B cell (primary cell): ENCODE results near the gene IRAK1. TPM values are rescaled to one million over a fixed set of nuclear protein-coding genes. Genes with fewer than 3 reads are reported as not detected.

Experiments
- ATAC-seq: fragments of 200-7000 bp; cut with Tn5 transposase; one replicate; pipeline ENCODE4 v1.10.0; 2021; ENCODE audit warnings: low read depth, mild to moderate bottlenecking, moderate number of reproducible peaks, moderate library complexity
- CTCF ChIA-PET: fragments of 350-600 bp; sonication (Branson Sonifier 250); formaldehyde crosslinking; loops from one replicate; lab custom pipeline; 2021; ENCODE audit warnings: antibody characterized with exemption, inconsistent platforms; lab: Charles Lee
- POLR2A ChIA-PET: fragments of 350-600 bp; sonication (Branson Sonifier 250); formaldehyde crosslinking; loops from one replicate; lab custom pipeline; 2021; ENCODE audit warnings: antibody characterized with exemption; lab: Charles Lee
- DNase-seq: peaks from one replicate; pipeline ENCODE4 v3.0.0; 2013
- H2AFZ ChIP-seq: 2 replicates; pipeline ENCODE4 v1.6.1; 2012; ENCODE audit warnings: mild to moderate bottlenecking, low read depth, low read length; ENCODE audit not compliant: insufficient read depth, poor library complexity, severe bottlenecking
- H3K27ac ChIP-seq, 2 donors: 1 replicate in 1 of 2; 2 replicates in 1 of 2; pipeline ENCODE4 v1.5.1; 2012 to 2013; ENCODE audit warnings: low read length in 2 of 2, mild to moderate bottlenecking in 2 of 2, moderate library complexity in 1 of 2
- H3K27me3 ChIP-seq, 4 experiments: fragments of 200-600 bp in 1 of 4; sonication (generic) in 1 of 4; replicated peaks in 1 of 4; 1 replicate in 2 of 4; 2 replicates in 2 of 4; pipeline versions ENCODE4 v1.6.1 to v1.7.0; 2013 to 2016; ENCODE audit warnings: low read length in 3 of 4, mild to moderate bottlenecking in 2 of 4, mixed read lengths in 1 of 4, moderate library complexity in 1 of 4; ENCODE audit not compliant: insufficient read depth in 4 of 4, control insufficient read depth in 3 of 4; ENCODE audit errors: control extremely low read depth in 1 of 4
- H3K36me3 ChIP-seq, 2 experiments: replicated peaks in 1 of 2; 1 replicate in 1 of 2; 2 replicates in 1 of 2; pipeline versions ENCODE4 v1.6.1 to v1.7.1; 2013; ENCODE audit warnings: low read length in 1 of 2; ENCODE audit not compliant: insufficient read depth in 2 of 2, control insufficient read depth in 1 of 2; ENCODE audit errors: control extremely low read depth in 1 of 2, extremely low read depth in 1 of 2
- H3K4me1 ChIP-seq, 2 donors: fragments of 200-600 bp in 1 of 2; sonication (generic) in 1 of 2; 1 replicate in 1 of 2; 2 replicates in 1 of 2; pipeline versions ENCODE4 v1.5.1 to v1.6.1; 2013 to 2017; ENCODE audit warnings: low read length in 2 of 2; ENCODE audit not compliant: control insufficient read depth in 2 of 2, insufficient read depth in 2 of 2
- H3K4me2 ChIP-seq: replicated peaks from 2 replicates; pipeline ENCODE3; 2012; ENCODE audit warnings: mild to moderate bottlenecking, low read depth, low read length; ENCODE audit not compliant: poor library complexity, severe bottlenecking
- H3K4me3 ChIP-seq, 5 experiments: fragments of 200-600 bp in 1 of 5; sonication (generic) in 1 of 5; 1 replicate in 3 of 5; 2 replicates in 2 of 5; pipeline versions ENCODE4 v1.5.1 to v1.7.0; 2011 to 2016; ENCODE audit warnings: low read length in 4 of 5, mild to moderate bottlenecking in 4 of 5, low read depth in 2 of 5, control low read depth in 1 of 5, moderate library complexity in 1 of 5; ENCODE audit not compliant: insufficient read depth in 1 of 5; ENCODE audit errors: control extremely low read depth in 1 of 5, extremely low read depth in 1 of 5
- H3K79me2 ChIP-seq: fragments of 200-600 bp; sonication (generic); one replicate; pipeline ENCODE4 v1.6.0; 2016; ENCODE audit warnings: low read length; ENCODE audit not compliant: control insufficient read depth, insufficient read depth
- H3K9ac ChIP-seq: fragments of 200-600 bp; sonication (generic); 2 replicates; pipeline ENCODE4 v1.6.1; 2017; ENCODE audit warnings: mild to moderate bottlenecking, low read length, moderate library complexity
- H3K9me3 ChIP-seq, 3 donors: one replicate each; pipeline versions ENCODE4 v1.6.1 to v1.7.1; 2013; ENCODE audit warnings: low read length in 2 of 3; ENCODE audit not compliant: control insufficient read depth in 2 of 3, insufficient read depth in 1 of 3; ENCODE audit errors: control extremely low read depth in 1 of 3
- H4K20me1 ChIP-seq: 2 replicates; pipeline ENCODE4 v1.6.0; 2012; ENCODE audit warnings: mild to moderate bottlenecking, low read length; ENCODE audit not compliant: insufficient read depth, control insufficient read depth, poor library complexity, severe bottlenecking
- H3K27ac Mint-ChIP-seq: one replicate; pipeline ENCODE4 v1.8.0; 2021; ENCODE audit warnings: mixed read lengths
- H3K27me3 Mint-ChIP-seq: one replicate; pipeline ENCODE4 v1.8.0; 2021; ENCODE audit warnings: mixed read lengths
- H3K4me1 Mint-ChIP-seq: one replicate; pipeline ENCODE4 v1.8.0; 2021; ENCODE audit warnings: mixed read lengths
- H3K4me3 Mint-ChIP-seq: one replicate; pipeline ENCODE4 v1.8.0; 2021; ENCODE audit warnings: mixed read lengths
- H3K9me3 Mint-ChIP-seq: one replicate; pipeline ENCODE4 v1.8.0; 2022; ENCODE audit warnings: mixed read lengths; ENCODE audit not compliant: insufficient read depth
- CTCF ChIP-seq: fragments of 200-600 bp; IDR thresholded peaks from one replicate; pipeline ENCODE4 v1.8.0; 2022; ENCODE audit warnings: antibody characterized with exemption, mild to moderate bottlenecking
- EZH2 ChIP-seq: IDR thresholded peaks from 2 replicates; pipeline ENCODE4 v1.6.1; 2012; ENCODE audit warnings: borderline replicate concordance, low read depth, mild to moderate bottlenecking, moderate library complexity, low read length; ENCODE audit not compliant: insufficient read depth, poor library complexity, severe bottlenecking
- WGBS: methylation state at CpG from one replicate; pipeline ENCODE4 v1.1.5; 2013; ENCODE audit warnings: missing lambda C conversion rate; ENCODE audit not compliant: insufficient coverage; 5-methylcytosine and 5-hydroxymethylcytosine counted together
- intact Hi-C: fragments of 100-400 bp; cut with micrococcal nuclease; formaldehyde crosslinking; loops from one replicate; pipeline ENCODE4 v1.10.0; 2022
- polyA plus RNA-seq: library from polyadenylated mRNA; depleted of rRNA; stranded (reverse); fragments of >200 nt; gene quantifications from 2 replicates; pipeline ENCODE4 v1.2.3, GENCODE V29; 2012
- total RNA-seq, 2 donors: library from RNA; stranded (reverse); fragments of 120-200 nt in 1 of 2; gene quantifications; 1 replicate in 1 of 2; 2 replicates in 1 of 2; pipeline versions ENCODE4 v1.2.3 to v1.2.4, GENCODE V29; 2013 to 2022

Gene IRAK1
- total and polyA plus RNA-seq, 2 donors (not counting 1 experiment from before 2014, with no cell fraction given): 112 to 118 TPM

GRCh38 chrX:153966841-153967535 lies 52.7 kb downstream of the IRAK1 start:
- Histone ChIP-seq H3K79me2 (peaks cover 86% of the 10 kb centered on the region), H3K27ac (peak overlapping the region; percentile 46 to 63), H3K27me3 (no peaks in the 10 kb centered on the region), H3K36me3 (peaks cover 0 to 27% of the 10 kb centered on the region in 2 experiments), H4K20me1 (peaks cover 73% of the 10 kb centered on the region), H3K4me2 (peak overlapping the region; percentile 70), H3K9me3 (no peaks in the 10 kb centered on the region), H3K9ac (peak overlapping the region; percentile 7), H3K4me1 (peaks cover 42 to 53% of the 10 kb centered on the region in 2 donors), H2AFZ (no peak overlapping the region), H3K4me3 (peak overlapping the region in 3 of 5 experiments; percentile 11 to 31 (median 25))
- intact Hi-C loops: loop anchor here (10.0 kb wide), 1 partner anchor 1022 kb away; no protein-coding TSS in a partner anchor
- ATAC-seq (no peak), DNase-seq (no peak)
- POLR2A ChIA-PET: interaction anchor here (0.7 kb wide), 1 partner anchor 243 kb away, joined by 3 read pairs; the partner anchor contains the start of gene BCAP31
- no peaks in the 10 kb centered on the region for H3K9me3 Mint-ChIP-seq
- H3K27ac Mint-ChIP-seq: peak overlapping the region; percentile 92
- no peak for TF ChIP-seq EZH2
- H3K27me3 Mint-ChIP-seq: no peaks in the 10 kb centered on the region
- CTCF ChIA-PET: interaction anchor here (1.1 to 4.0 kb wide), 8 partner anchors 14 to 280 kb away, joined by 3 to 27 read pairs (median 4); partner anchors contain the start of genes ARHGAP4 and SLC6A8
- H3K4me3 Mint-ChIP-seq: peak overlapping the region; percentile 87
- WGBS: 57% methylated on average over 4 of the region's 14 CpGs
- peaks cover 38% of the 10 kb centered on the region for H3K4me1 Mint-ChIP-seq

- ChIA-PET CTCF (interaction anchor here (1.1 to 4.0 kb wide), 5 partner anchors 14 to 54 kb away, joined by 3 to 27 read pairs (median 5); partner anchors contain the start of gene ARHGAP4), POLR2A (no interaction called here)
- Histone ChIP-seq H3K4me3 (no peak overlapping the region), H3K4me1 (peaks cover 42 to 53% of the 10 kb centered on the region in 2 donors), H4K20me1 (peaks cover 76% of the 10 kb centered on the region), H3K4me2 (peak overlapping the region; percentile 70), H3K79me2 (peaks cover 93% of the 10 kb centered on the region), H3K9me3 (no peaks in the 10 kb centered on the region), H3K36me3 (peaks cover 0 to 34% of the 10 kb centered on the region in 2 experiments), H2AFZ (no peak overlapping the region), H3K27ac (no peak overlapping the region), H3K9ac (no peak overlapping the region), H3K27me3 (no peaks in the 10 kb centered on the region)
- ATAC-seq: no peak
- WGBS: 81% methylated on average over 9 of the region's 15 CpGs
- no peak for TF ChIP-seq CTCF
- no peak for TF ChIP-seq EZH2
- H3K4me3 Mint-ChIP-seq: peak overlapping the region; percentile 54
- peak overlapping the region; percentile 77 for H3K27ac Mint-ChIP-seq
- H3K27me3 Mint-ChIP-seq: no peaks in the 10 kb centered on the region
- no peaks in the 10 kb centered on the region for H3K9me3 Mint-ChIP-seq
- intact Hi-C loops: loop anchor here (10.0 kb wide), 1 partner anchor 1021 kb away; no protein-coding TSS in a partner anchor
- no peak for DNase-seq
- peaks cover 38% of the 10 kb centered on the region for H3K4me1 Mint-ChIP-seq
Measured at GRCh38 chrX:153966283-153966688, 53.4 kb downstream of the IRAK1 start.
